CD14-positive monocyte (primary cell): Measurements from ENCODE around the gene TMEM45A. TPM values are rescaled to one million over a fixed set of nuclear protein-coding genes. Genes with fewer than 3 reads are reported as not detected.

Experiments used
- DNase-seq, 3 donors: peaks; one replicate each; pipeline ENCODE4 v3.0.0-alpha.2; 2011 to 2022
- H2AFZ ChIP-seq: 2 replicates; pipeline ENCODE4 v1.6.0; 2012; ENCODE audit warnings: mild to moderate bottlenecking, low read depth, low read length, inconsistent platforms; ENCODE audit not compliant: insufficient read depth, poor library complexity, severe bottlenecking
- H3K27ac ChIP-seq, 2 donors: 1 replicate in 1 of 2; 2 replicates in 1 of 2; pipeline ENCODE4 v1.5.1; 2012 to 2013; ENCODE audit warnings: low read length in 2 of 2, control low read depth in 1 of 2, inconsistent platforms in 1 of 2, low read depth in 1 of 2, mild to moderate bottlenecking in 1 of 2
- H3K27me3 ChIP-seq, 2 donors: one replicate each; pipeline versions ENCODE4 v1.6.0 to v1.6.1; 2011 to 2013; ENCODE audit warnings: low read length in 2 of 2; ENCODE audit not compliant: control insufficient read depth in 2 of 2, insufficient read depth in 2 of 2
- H3K36me3 ChIP-seq, 2 donors: replicated peaks in 1 of 2; 1 replicate in 1 of 2; 2 replicates in 1 of 2; pipeline versions ENCODE4 v1.5.1 to v1.6.1; 2012 to 2013; ENCODE audit warnings: low read length in 2 of 2, control low read depth in 1 of 2, inconsistent platforms in 1 of 2, mild to moderate bottlenecking in 1 of 2; ENCODE audit not compliant: insufficient read depth in 2 of 2, control insufficient read depth in 1 of 2
- H3K4me1 ChIP-seq, 2 donors: 1 replicate in 1 of 2; 2 replicates in 1 of 2; pipeline versions ENCODE4 v1.5.1 to v1.6.1; 2012 to 2013; ENCODE audit warnings: low read length in 2 of 2, control low read depth in 1 of 2, inconsistent platforms in 1 of 2, mild to moderate bottlenecking in 1 of 2, moderate library complexity in 1 of 2; ENCODE audit not compliant: insufficient read depth in 2 of 2, control insufficient read depth in 1 of 2
- H3K4me2 ChIP-seq: replicated peaks from 2 replicates; pipeline ENCODE3; 2012; ENCODE audit warnings: low read length, moderate library complexity, mild to moderate bottlenecking; ENCODE audit not compliant: poor library complexity, severe bottlenecking; ENCODE audit errors: extremely low read depth
- H3K4me3 ChIP-seq, 3 experiments: fragments of 200-600 bp in 1 of 3; sonication (generic) in 1 of 3; replicated peaks in 1 of 3; 1 replicate in 2 of 3; 2 replicates in 1 of 3; pipeline ENCODE4 v1.5.1; 2011 to 2013; ENCODE audit warnings: low read length in 3 of 3, mild to moderate bottlenecking in 3 of 3, control low read depth in 2 of 3, low read depth in 2 of 3, inconsistent platforms in 1 of 3, moderate library complexity in 1 of 3
- H3K79me2 ChIP-seq: 2 replicates; pipeline ENCODE4 v1.6.0; 2012; ENCODE audit warnings: mild to moderate bottlenecking, control low read depth, inconsistent platforms, low read length, moderate library complexity; ENCODE audit not compliant: insufficient read depth
- H3K9ac ChIP-seq: 2 replicates; pipeline ENCODE4 v1.6.0; 2017; ENCODE audit warnings: low read length, mild to moderate bottlenecking; ENCODE audit not compliant: insufficient read depth, poor library complexity, severe bottlenecking
- H3K9me3 ChIP-seq, 2 donors: replicated peaks in 1 of 2; 1 replicate in 1 of 2; 2 replicates in 1 of 2; pipeline versions ENCODE4 v1.5.1 to v1.6.1; 2012 to 2013; ENCODE audit warnings: low read length in 2 of 2, control low read depth in 1 of 2; ENCODE audit not compliant: control insufficient read depth in 1 of 2, insufficient read depth in 1 of 2
- H4K20me1 ChIP-seq: 2 replicates; pipeline ENCODE4 v1.6.0; 2012; ENCODE audit warnings: mild to moderate bottlenecking, low read length, control low read depth, moderate library complexity; ENCODE audit not compliant: insufficient read depth
- H3K27ac Mint-ChIP-seq, 7 donors: one replicate each; pipeline ENCODE4 v1.8.0; 2020; ENCODE audit warnings: mild to moderate bottlenecking in 7 of 7, mixed read lengths in 7 of 7, moderate library complexity in 6 of 7, inconsistent platforms in 2 of 7
- H3K27me3 Mint-ChIP-seq, 3 donors: one replicate each; pipeline ENCODE4 v1.8.0; 2021 to 2022; ENCODE audit warnings: low read depth in 3 of 3, mild to moderate bottlenecking in 3 of 3, mixed read lengths in 3 of 3, moderate library complexity in 3 of 3, inconsistent platforms in 1 of 3
- H3K36me3 Mint-ChIP-seq, 2 donors: one replicate each; pipeline ENCODE4 v1.8.0; 2020; ENCODE audit warnings: mixed read lengths in 2 of 2, inconsistent platforms in 1 of 2, mild to moderate bottlenecking in 1 of 2
- H3K4me1 Mint-ChIP-seq: one replicate; pipeline ENCODE4 v1.8.0; 2020; ENCODE audit warnings: mild to moderate bottlenecking, mixed read lengths
- H3K4me3 Mint-ChIP-seq, 2 donors: one replicate each; pipeline ENCODE4 v1.8.0; 2020; ENCODE audit warnings: mild to moderate bottlenecking in 2 of 2, mixed read lengths in 2 of 2, moderate library complexity in 1 of 2
- H3K9me3 Mint-ChIP-seq, 7 donors: one replicate each; pipeline ENCODE4 v1.8.0; 2020 to 2022; ENCODE audit warnings: mixed read lengths in 7 of 7, mild to moderate bottlenecking in 6 of 7, moderate library complexity in 6 of 7, inconsistent platforms in 2 of 7
- CTCF ChIP-seq: fragments of 200-600 bp; IDR thresholded peaks from one replicate; pipeline ENCODE4 v1.8.0; 2022; ENCODE audit warnings: antibody characterized with exemption, mild to moderate bottlenecking
- WGBS: methylation state at CpG from one replicate; pipeline ENCODE4 v1.1.5; 2013; ENCODE audit warnings: missing lambda C conversion rate; ENCODE audit not compliant: insufficient coverage; 5-methylcytosine and 5-hydroxymethylcytosine counted together
- intact Hi-C, 2 donors: fragments of 100-400 bp; cut with micrococcal nuclease; formaldehyde crosslinking; loops; one replicate each; pipeline versions ENCODE4 v1.15.0 to v1.15.1; 2023
- polyA plus RNA-seq, 3 donors: library from polyadenylated mRNA; depleted of rRNA in 1 of 3; unstranded in 2 of 3; stranded (reverse) in 1 of 3; fragments of 300-500 nt in 2 of 3; fragments of >200 nt in 1 of 3; fragmentation: Illumina TruSeq in 2 of 3; gene quantifications; 1 replicate in 2 of 3; 2 replicates in 1 of 3; pipeline ENCODE4 v1.2.3, GENCODE V29; 2012 to 2021

TMEM45A gene
- polyA plus RNA-seq, 3 donors: 0.03 to 1.5 (median 0.97) TPM

GRCh38 chr3:100545371-100545770 is 53.0 kb downstream of the TMEM45A start:
- intact Hi-C loops: no loop called here
- Mint-ChIP-seq H3K27me3 (peaks cover 0 to 2% (median 0%) of the 10 kb centered on the region in 3 donors), H3K4me1 (peaks cover 4% of the 10 kb centered on the region), H3K9me3 (peaks cover 0 to 7% (median 4%) of the 10 kb centered on the region in 7 donors), H3K27ac (no peak overlapping the region), H3K4me3 (no peak overlapping the region), H3K36me3 (peaks cover 3 to 4% of the 10 kb centered on the region in 2 donors)
- Histone ChIP-seq H4K20me1 (no peaks in the 10 kb centered on the region), H3K79me2 (no peaks in the 10 kb centered on the region), H3K36me3 (no peaks in the 10 kb centered on the region), H2AFZ (no peak overlapping the region), H3K4me3 (no peak overlapping the region), H3K4me1 (no peaks in the 10 kb centered on the region), H3K4me2 (no peak overlapping the region), H3K27ac (no peak overlapping the region), H3K27me3 (no peaks in the 10 kb centered on the region), H3K9me3 (no peaks in the 10 kb centered on the region), H3K9ac (no peak overlapping the region)
- DNase-seq: no peak
- no CpG with 5 or more reads among the region's 2 CpGs for WGBS
- TF ChIP-seq CTCF: no peak

- no peaks in the 10 kb centered on the region for H3K27me3 ChIP-seq
- H3K27ac ChIP-seq: no peak overlapping the region
- H3K36me3 Mint-ChIP-seq: peaks cover 3 to 4% of the 10 kb centered on the region in 2 donors
- no peak overlapping the region for H3K27ac Mint-ChIP-seq
- H3K4me1 ChIP-seq: no peaks in the 10 kb centered on the region
- H3K4me3 Mint-ChIP-seq: no peak overlapping the region
- no peak overlapping the region for H3K4me3 ChIP-seq
- no peak overlapping the region for H2AFZ ChIP-seq
- intact Hi-C loops: no loop called here
- no peaks in the 10 kb centered on the region for H3K36me3 ChIP-seq
- no peak for TF ChIP-seq CTCF
- H3K9ac ChIP-seq: no peak overlapping the region
- H3K9me3 Mint-ChIP-seq: peaks cover 0 to 6% (median 2%) of the 10 kb centered on the region in 7 donors
- no peaks in the 10 kb centered on the region for H3K9me3 ChIP-seq
- 100% methylated on average over 1 of the region's 3 CpGs for WGBS
- DNase-seq: no peak
- H3K4me1 Mint-ChIP-seq: peaks cover 6% of the 10 kb centered on the region
- H3K4me2 ChIP-seq: no peak overlapping the region
- H3K79me2 ChIP-seq: no peaks in the 10 kb centered on the region
- peaks cover 0 to 2% (median 2%) of the 10 kb centered on the region in 3 donors for H3K27me3 Mint-ChIP-seq
- no peaks in the 10 kb centered on the region for H4K20me1 ChIP-seq
Measured at GRCh38 chr3:100546020-100546744, 53.8 kb downstream of the TMEM45A start.
